B cell (primary cell): ENCODE data around the gene NKAPL. TPM values are rescaled to one million over a fixed set of nuclear protein-coding genes. Genes with fewer than 3 reads are reported as not detected.

Experiments used
- ATAC-seq: fragments of 200-7000 bp; cut with Tn5 transposase; one replicate; pipeline ENCODE4 v1.10.0; 2021; ENCODE audit warnings: low read depth, mild to moderate bottlenecking, moderate number of reproducible peaks, moderate library complexity
- CTCF ChIA-PET: fragments of 350-600 bp; sonication (Branson Sonifier 250); formaldehyde crosslinking; loops from one replicate; lab custom pipeline; 2021; ENCODE audit warnings: antibody characterized with exemption, inconsistent platforms; lab: Charles Lee
- POLR2A ChIA-PET: fragments of 350-600 bp; sonication (Branson Sonifier 250); formaldehyde crosslinking; loops from one replicate; lab custom pipeline; 2021; ENCODE audit warnings: antibody characterized with exemption; lab: Charles Lee
- DNase-seq: peaks from one replicate; pipeline ENCODE4 v3.0.0; 2013
- H2AFZ ChIP-seq: 2 replicates; pipeline ENCODE4 v1.6.1; 2012; ENCODE audit warnings: mild to moderate bottlenecking, low read depth, low read length; ENCODE audit not compliant: insufficient read depth, poor library complexity, severe bottlenecking
- H3K27ac ChIP-seq, 2 donors: 1 replicate in 1 of 2; 2 replicates in 1 of 2; pipeline ENCODE4 v1.5.1; 2012 to 2013; ENCODE audit warnings: low read length in 2 of 2, mild to moderate bottlenecking in 2 of 2, moderate library complexity in 1 of 2
- H3K27me3 ChIP-seq, 4 experiments: fragments of 200-600 bp in 1 of 4; sonication (generic) in 1 of 4; replicated peaks in 1 of 4; 1 replicate in 2 of 4; 2 replicates in 2 of 4; pipeline versions ENCODE4 v1.6.1 to v1.7.0; 2013 to 2016; ENCODE audit warnings: low read length in 3 of 4, mild to moderate bottlenecking in 2 of 4, mixed read lengths in 1 of 4, moderate library complexity in 1 of 4; ENCODE audit not compliant: insufficient read depth in 4 of 4, control insufficient read depth in 3 of 4; ENCODE audit errors: control extremely low read depth in 1 of 4
- H3K36me3 ChIP-seq, 2 experiments: replicated peaks in 1 of 2; 1 replicate in 1 of 2; 2 replicates in 1 of 2; pipeline versions ENCODE4 v1.6.1 to v1.7.1; 2013; ENCODE audit warnings: low read length in 1 of 2; ENCODE audit not compliant: insufficient read depth in 2 of 2, control insufficient read depth in 1 of 2; ENCODE audit errors: control extremely low read depth in 1 of 2, extremely low read depth in 1 of 2
- H3K4me1 ChIP-seq, 2 donors: fragments of 200-600 bp in 1 of 2; sonication (generic) in 1 of 2; 1 replicate in 1 of 2; 2 replicates in 1 of 2; pipeline versions ENCODE4 v1.5.1 to v1.6.1; 2013 to 2017; ENCODE audit warnings: low read length in 2 of 2; ENCODE audit not compliant: control insufficient read depth in 2 of 2, insufficient read depth in 2 of 2
- H3K4me2 ChIP-seq: replicated peaks from 2 replicates; pipeline ENCODE3; 2012; ENCODE audit warnings: mild to moderate bottlenecking, low read depth, low read length; ENCODE audit not compliant: poor library complexity, severe bottlenecking
- H3K4me3 ChIP-seq, 5 experiments: fragments of 200-600 bp in 1 of 5; sonication (generic) in 1 of 5; 1 replicate in 3 of 5; 2 replicates in 2 of 5; pipeline versions ENCODE4 v1.5.1 to v1.7.0; 2011 to 2016; ENCODE audit warnings: low read length in 4 of 5, mild to moderate bottlenecking in 4 of 5, low read depth in 2 of 5, control low read depth in 1 of 5, moderate library complexity in 1 of 5; ENCODE audit not compliant: insufficient read depth in 1 of 5; ENCODE audit errors: control extremely low read depth in 1 of 5, extremely low read depth in 1 of 5
- H3K79me2 ChIP-seq: fragments of 200-600 bp; sonication (generic); one replicate; pipeline ENCODE4 v1.6.0; 2016; ENCODE audit warnings: low read length; ENCODE audit not compliant: control insufficient read depth, insufficient read depth
- H3K9ac ChIP-seq: fragments of 200-600 bp; sonication (generic); 2 replicates; pipeline ENCODE4 v1.6.1; 2017; ENCODE audit warnings: mild to moderate bottlenecking, low read length, moderate library complexity
- H3K9me3 ChIP-seq, 3 donors: one replicate each; pipeline versions ENCODE4 v1.6.1 to v1.7.1; 2013; ENCODE audit warnings: low read length in 2 of 3; ENCODE audit not compliant: control insufficient read depth in 2 of 3, insufficient read depth in 1 of 3; ENCODE audit errors: control extremely low read depth in 1 of 3
- H4K20me1 ChIP-seq: 2 replicates; pipeline ENCODE4 v1.6.0; 2012; ENCODE audit warnings: mild to moderate bottlenecking, low read length; ENCODE audit not compliant: insufficient read depth, control insufficient read depth, poor library complexity, severe bottlenecking
- H3K27ac Mint-ChIP-seq: one replicate; pipeline ENCODE4 v1.8.0; 2021; ENCODE audit warnings: mixed read lengths
- H3K27me3 Mint-ChIP-seq: one replicate; pipeline ENCODE4 v1.8.0; 2021; ENCODE audit warnings: mixed read lengths
- H3K4me1 Mint-ChIP-seq: one replicate; pipeline ENCODE4 v1.8.0; 2021; ENCODE audit warnings: mixed read lengths
- H3K4me3 Mint-ChIP-seq: one replicate; pipeline ENCODE4 v1.8.0; 2021; ENCODE audit warnings: mixed read lengths
- H3K9me3 Mint-ChIP-seq: one replicate; pipeline ENCODE4 v1.8.0; 2022; ENCODE audit warnings: mixed read lengths; ENCODE audit not compliant: insufficient read depth
- EZH2 ChIP-seq: IDR thresholded peaks from 2 replicates; pipeline ENCODE4 v1.6.1; 2012; ENCODE audit warnings: borderline replicate concordance, low read depth, mild to moderate bottlenecking, moderate library complexity, low read length; ENCODE audit not compliant: insufficient read depth, poor library complexity, severe bottlenecking
- WGBS: methylation state at CpG from one replicate; pipeline ENCODE4 v1.1.5; 2013; ENCODE audit warnings: missing lambda C conversion rate; ENCODE audit not compliant: insufficient coverage; 5-methylcytosine and 5-hydroxymethylcytosine counted together
- intact Hi-C: fragments of 100-400 bp; cut with micrococcal nuclease; formaldehyde crosslinking; loops from one replicate; pipeline ENCODE4 v1.10.0; 2022
- polyA plus RNA-seq: library from polyadenylated mRNA; depleted of rRNA; stranded (reverse); fragments of >200 nt; gene quantifications from 2 replicates; pipeline ENCODE4 v1.2.3, GENCODE V29; 2012
- total RNA-seq, 2 donors: library from RNA; stranded (reverse); fragments of 120-200 nt in 1 of 2; gene quantifications; 1 replicate in 1 of 2; 2 replicates in 1 of 2; pipeline versions ENCODE4 v1.2.3 to v1.2.4, GENCODE V29; 2013 to 2022
- TF ChIP-seq, protein P1 (sequence below): fragments of 200-600 bp; IDR thresholded peaks from one replicate; pipeline ENCODE4 v1.8.0; 2022; ENCODE audit warnings: antibody characterized with exemption, mild to moderate bottlenecking

Gene NKAPL
- total and polyA plus RNA-seq, 2 donors (not counting 1 experiment from before 2014, with no cell fraction given): 0.52 TPM; not detected in 1

- ATAC-seq (peak; percentile 78), DNase-seq (peak; percentile 48)
- peak overlapping the region in 1 of 2 donors; percentile 17 for H3K27ac ChIP-seq
- peaks cover 54% of the 10 kb centered on the region for H3K27me3 Mint-ChIP-seq
- peaks cover 0 to 50% (median 35%) of the 10 kb centered on the region in 4 experiments for H3K27me3 ChIP-seq
- no peak for TF ChIP-seq EZH2
- TF ChIP-seq, protein P1, sequence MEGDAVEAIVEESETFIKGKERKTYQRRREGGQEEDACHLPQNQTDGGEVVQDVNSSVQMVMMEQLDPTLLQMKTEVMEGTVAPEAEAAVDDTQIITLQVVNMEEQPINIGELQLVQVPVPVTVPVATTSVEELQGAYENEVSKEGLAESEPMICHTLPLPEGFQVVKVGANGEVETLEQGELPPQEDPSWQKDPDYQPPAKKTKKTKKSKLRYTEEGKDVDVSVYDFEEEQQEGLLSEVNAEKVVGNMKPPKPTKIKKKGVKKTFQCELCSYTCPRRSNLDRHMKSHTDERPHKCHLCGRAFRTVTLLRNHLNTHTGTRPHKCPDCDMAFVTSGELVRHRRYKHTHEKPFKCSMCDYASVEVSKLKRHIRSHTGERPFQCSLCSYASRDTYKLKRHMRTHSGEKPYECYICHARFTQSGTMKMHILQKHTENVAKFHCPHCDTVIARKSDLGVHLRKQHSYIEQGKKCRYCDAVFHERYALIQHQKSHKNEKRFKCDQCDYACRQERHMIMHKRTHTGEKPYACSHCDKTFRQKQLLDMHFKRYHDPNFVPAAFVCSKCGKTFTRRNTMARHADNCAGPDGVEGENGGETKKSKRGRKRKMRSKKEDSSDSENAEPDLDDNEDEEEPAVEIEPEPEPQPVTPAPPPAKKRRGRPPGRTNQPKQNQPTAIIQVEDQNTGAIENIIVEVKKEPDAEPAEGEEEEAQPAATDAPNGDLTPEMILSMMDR: no peak
- POLR2A ChIA-PET: interaction anchor here (0.6 to 1.8 kb wide), 3 partner anchors 77 to 1946 kb away, joined by 3 to 5 read pairs (median 4); partner anchors contain the start of gene ZKSCAN8
- peaks cover 5 to 6% of the 10 kb centered on the region in 2 donors for H3K4me1 ChIP-seq
- peaks cover 6% of the 10 kb centered on the region for H3K4me1 Mint-ChIP-seq
- H3K27ac Mint-ChIP-seq: peak overlapping the region; percentile 78
- peak overlapping the region; percentile 93 for H3K4me3 Mint-ChIP-seq
- peak overlapping the region; percentile 79 for H3K9ac ChIP-seq
- H2AFZ ChIP-seq: peak overlapping the region; percentile 97
- CTCF ChIA-PET: interaction anchor here (0.6 to 1.7 kb wide), 3 partner anchors 137 to 1111 kb away, joined by 3 to 6 read pairs (median 3); no protein-coding TSS in a partner anchor
- H3K36me3 ChIP-seq: no peaks in the 10 kb centered on the region
- peak overlapping the region; percentile 32 to 79 (median 64) for H3K4me3 ChIP-seq
- intact Hi-C loops: loop anchor here (5.0 to 10.0 kb wide), 3 partner anchors 56 to 314 kb away; no protein-coding TSS in a partner anchor
- peaks cover 0 to 6% (median 2%) of the 10 kb centered on the region in 3 donors for H3K9me3 ChIP-seq
- no peaks in the 10 kb centered on the region for H3K79me2 ChIP-seq
- H4K20me1 ChIP-seq: no peaks in the 10 kb centered on the region
- 11% methylated on average over 35 of the region's 56 CpGs for WGBS
- H3K4me2 ChIP-seq: peak overlapping the region; percentile 94
- H3K9me3 Mint-ChIP-seq: no peaks in the 10 kb centered on the region
Observed at GRCh38 chr6:28218312-28219248, 40.5 kb upstream of the NKAPL start.
